ENCODE measurements around the gene FOXP1.

DNA sequence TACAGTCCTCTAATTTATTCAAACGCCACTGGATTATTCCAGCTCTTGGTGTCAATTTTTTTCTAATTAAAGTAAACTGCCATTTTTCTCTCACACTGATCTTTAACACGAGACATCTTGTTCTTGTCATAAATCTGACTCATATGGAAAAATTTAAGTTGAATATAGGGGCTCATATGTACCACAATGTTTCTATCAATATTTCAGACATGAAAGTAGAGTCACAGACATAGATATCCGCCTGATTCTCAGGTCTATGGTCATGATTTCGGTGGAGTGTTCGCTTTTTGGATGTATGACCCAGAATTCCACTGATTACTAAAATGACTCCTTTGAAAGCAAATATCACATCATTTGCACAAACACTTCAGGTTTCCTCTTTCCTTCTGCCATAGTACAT, 552.8 kb downstream of the FOXP1 start:
- TF ChIP-seq CTCF (IDR thresholded peaks at IDR 0.05 in 4 of 5, conservative IDR thresholded peaks at IDR 0.05 in 1 of 5) (no peak), POLR2A (IDR thresholded peaks at IDR 0.05) (no peak)
